Central memory CD8-positive, alpha-beta T cell (primary cell): ENCODE results near the gene ST7L.

ENCODE experiments used
- ATAC-seq: fragments of 150-1000 bp; cut with Tn5 transposase; replicated peaks from 2 replicates; pipeline ENCODE4 v1.10.0; 2022; ENCODE audit warnings: mild to moderate bottlenecking, moderate FRiP score, moderate number of reproducible peaks; ENCODE audit not compliant: poor library complexity, severe bottlenecking; ENCODE audit errors: extremely low read depth
- DNase-seq, 2 donors: peaks; one replicate each; pipeline ENCODE4 v3.0.0; 2021; ENCODE audit warnings: low spot score in 2 of 2
- H3K27ac Mint-ChIP-seq: one replicate; pipeline ENCODE4 v1.8.0; 2022; ENCODE audit warnings: low read depth, mild to moderate bottlenecking, moderate library complexity, mixed read lengths
- H3K27me3 Mint-ChIP-seq: one replicate; pipeline ENCODE4 v1.8.0; 2022; ENCODE audit warnings: mixed read lengths
- H3K36me3 Mint-ChIP-seq: one replicate; pipeline ENCODE4 v1.8.0; 2022; ENCODE audit warnings: mild to moderate bottlenecking, moderate library complexity, mixed read lengths; ENCODE audit not compliant: insufficient read depth
- H3K4me1 Mint-ChIP-seq: one replicate; pipeline ENCODE4 v1.8.0; 2022; ENCODE audit warnings: mixed read lengths
- H3K4me3 Mint-ChIP-seq: one replicate; pipeline ENCODE4 v1.8.0; 2022; ENCODE audit warnings: mild to moderate bottlenecking, moderate library complexity, mixed read lengths
- H3K9me3 Mint-ChIP-seq: one replicate; pipeline ENCODE4 v1.8.0; 2022; ENCODE audit warnings: mixed read lengths

ST7L gene

DNA sequence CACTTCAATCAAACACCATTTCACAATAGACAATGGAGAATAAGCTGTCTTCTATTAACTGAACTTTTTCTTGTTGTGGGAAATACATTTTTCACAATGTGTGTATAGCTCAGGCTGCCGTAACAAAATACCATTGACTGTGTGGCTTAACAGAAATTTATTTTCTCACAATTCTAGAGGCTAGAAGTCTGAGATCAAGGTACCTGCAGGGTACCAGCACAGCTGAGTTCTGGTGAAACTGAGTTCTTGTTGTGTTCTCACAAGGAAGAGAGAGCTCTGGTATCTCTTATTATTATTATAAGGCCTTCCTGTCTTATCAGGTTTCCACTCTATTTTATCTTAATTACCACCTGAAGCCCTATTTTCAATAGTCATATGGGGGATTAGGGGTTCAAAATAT, 15.4 kb downstream of the ST7L start:
- no peak for ATAC-seq
- Mint-ChIP-seq H3K36me3 (peaks cover 24% of the 10 kb centered on the region), H3K9me3 (no peaks in the 10 kb centered on the region), H3K4me1 (no peaks in the 10 kb centered on the region), H3K27ac (no peak overlapping the region), H3K4me3 (no peak overlapping the region), H3K27me3 (no peaks in the 10 kb centered on the region)
- no peak for DNase-seq

- H3K4me3 Mint-ChIP-seq, result no peak overlapping the region
- H3K9me3 Mint-ChIP-seq, result no peaks in the 10 kb centered on the region
- H3K4me1 Mint-ChIP-seq, result no peaks in the 10 kb centered on the region
- ATAC-seq, result no peak
- no peaks in the 10 kb centered on the region for H3K27me3 Mint-ChIP-seq
- peaks cover 24% of the 10 kb centered on the region for H3K36me3 Mint-ChIP-seq
- no peak for DNase-seq
- no peak overlapping the region for H3K27ac Mint-ChIP-seq
Observed at GRCh38 chr1:112603012-112603411, 15.9 kb downstream of the ST7L start.

- Mint-ChIP-seq H3K36me3 (peaks cover 13% of the 10 kb centered on the region), H3K27me3 (no peaks in the 10 kb centered on the region), H3K4me3 (no peak overlapping the region), H3K27ac (no peak overlapping the region), H3K4me1 (no peaks in the 10 kb centered on the region), H3K9me3 (no peaks in the 10 kb centered on the region)
- no peak for ATAC-seq
- DNase-seq, result no peak
Observed at GRCh38 chr1:112599477-112599876, 19.5 kb downstream of the ST7L start.

DNA sequence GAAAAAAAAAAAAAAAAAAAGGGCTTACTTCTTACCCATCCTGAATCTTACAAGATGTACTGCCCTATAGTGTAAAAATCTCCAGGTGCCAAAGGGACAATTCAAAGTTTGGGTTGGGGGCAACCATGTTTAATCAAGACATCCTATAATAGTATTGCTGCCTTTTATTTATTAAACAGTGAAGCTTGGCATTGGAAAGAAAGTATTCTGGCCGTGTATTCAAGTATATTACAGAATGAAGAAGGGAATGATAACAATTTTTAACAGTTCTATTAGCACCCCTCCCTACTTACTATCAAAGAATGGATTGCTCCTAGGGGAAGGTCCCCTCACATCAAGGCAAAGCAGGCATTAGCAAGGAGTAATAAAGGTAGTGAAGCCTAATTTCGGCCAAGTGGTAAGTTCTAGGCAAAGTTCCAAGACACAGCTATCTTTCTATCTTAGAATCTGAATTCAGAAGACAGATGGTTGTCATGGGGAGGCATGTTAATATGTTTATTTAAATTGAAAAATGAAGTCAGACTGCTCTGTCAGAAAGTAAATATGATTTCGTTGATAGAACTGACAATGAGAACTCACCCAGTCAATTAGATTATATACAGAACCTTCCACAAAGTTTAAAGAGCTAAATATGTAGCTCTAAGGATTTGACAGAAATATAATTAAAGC, 24.6 kb downstream of the ST7L start:
- H3K27me3 Mint-ChIP-seq, result no peaks in the 10 kb centered on the region
- DNase-seq (no peak), ATAC-seq (no peak)
- peak overlapping the region; percentile 8 for H3K27ac Mint-ChIP-seq
- H3K4me1 Mint-ChIP-seq, result no peaks in the 10 kb centered on the region
- no peak overlapping the region for H3K4me3 Mint-ChIP-seq
- no peaks in the 10 kb centered on the region for H3K9me3 Mint-ChIP-seq
- peaks cover 7% of the 10 kb centered on the region for H3K36me3 Mint-ChIP-seq

- ATAC-seq (no peak), DNase-seq (no peak)
- no peak overlapping the region for H3K4me3 Mint-ChIP-seq
- H3K27me3 Mint-ChIP-seq, result no peaks in the 10 kb centered on the region
- peaks cover 5% of the 10 kb centered on the region for H3K36me3 Mint-ChIP-seq
- no peak overlapping the region for H3K27ac Mint-ChIP-seq
- no peaks in the 10 kb centered on the region for H3K9me3 Mint-ChIP-seq
- no peaks in the 10 kb centered on the region for H3K4me1 Mint-ChIP-seq
Observed at GRCh38 chr1:112589766-112590165, 29.2 kb downstream of the ST7L start.

DNA sequence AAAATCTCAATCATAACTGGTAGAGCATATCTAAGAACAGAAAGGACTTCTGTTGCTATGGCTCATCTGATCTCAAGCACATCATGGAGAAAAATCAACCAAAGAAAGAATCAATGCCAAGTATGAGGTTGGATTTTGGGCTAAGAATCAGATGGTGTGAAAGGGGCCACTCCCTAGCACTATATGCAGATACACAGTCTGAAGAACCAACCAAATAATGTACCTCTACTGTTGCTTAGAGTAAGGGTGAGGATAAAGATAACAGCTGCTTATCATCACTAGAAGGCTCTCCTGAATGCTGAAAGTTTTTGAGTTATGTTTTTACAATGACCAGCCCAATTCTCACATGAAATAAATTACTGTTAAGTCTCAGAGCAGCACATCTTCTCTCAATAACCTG, 35.6 kb downstream of the ST7L start:
- DNase-seq (no peak), ATAC-seq (no peak)
- H3K4me3 Mint-ChIP-seq, result no peak overlapping the region
- no peaks in the 10 kb centered on the region for H3K9me3 Mint-ChIP-seq
- H3K36me3 Mint-ChIP-seq, result peaks cover 5% of the 10 kb centered on the region
- no peaks in the 10 kb centered on the region for H3K4me1 Mint-ChIP-seq
- no peak overlapping the region for H3K27ac Mint-ChIP-seq
- no peaks in the 10 kb centered on the region for H3K27me3 Mint-ChIP-seq

DNA sequence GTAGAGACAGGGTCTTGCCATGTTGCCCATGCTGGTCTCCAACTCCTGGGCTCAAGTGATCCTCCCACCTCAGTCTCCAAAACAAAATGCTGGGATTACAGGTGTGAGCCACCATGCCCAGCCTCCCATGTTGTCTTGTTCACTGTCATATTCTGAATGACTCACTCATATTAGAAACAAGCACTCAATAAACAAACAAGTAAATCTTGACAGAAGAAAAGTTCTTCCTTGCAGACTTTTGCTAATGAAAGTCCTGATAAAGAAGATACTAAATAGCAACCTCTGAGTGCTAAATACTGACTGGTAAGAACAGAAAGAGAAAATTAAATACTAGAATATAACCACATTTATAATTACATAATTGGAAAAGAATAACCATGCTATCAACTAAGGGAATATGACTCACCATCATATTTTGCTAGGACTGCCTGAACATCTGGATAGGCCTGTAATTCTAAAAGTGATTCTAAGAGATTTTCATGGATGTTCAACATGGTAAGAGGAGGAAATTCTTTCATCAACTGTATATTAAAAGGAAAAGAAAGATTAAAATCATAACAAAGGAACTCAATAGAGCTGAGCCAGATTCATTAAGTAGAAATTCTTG, 37.3 kb downstream of the ST7L start:
- no peak overlapping the region for H3K4me3 Mint-ChIP-seq
- no peaks in the 10 kb centered on the region for H3K9me3 Mint-ChIP-seq
- no peaks in the 10 kb centered on the region for H3K27me3 Mint-ChIP-seq
- H3K36me3 Mint-ChIP-seq, result peaks cover 14% of the 10 kb centered on the region
- ATAC-seq (no peak), DNase-seq (no peak)
- H3K4me1 Mint-ChIP-seq, result no peaks in the 10 kb centered on the region
- H3K27ac Mint-ChIP-seq, result no peak overlapping the region

- Mint-ChIP-seq H3K27me3 (no peaks in the 10 kb centered on the region), H3K9me3 (no peaks in the 10 kb centered on the region), H3K4me1 (no peaks in the 10 kb centered on the region), H3K36me3 (peaks cover 18% of the 10 kb centered on the region), H3K4me3 (no peak overlapping the region), H3K27ac (no peak overlapping the region)
- DNase-seq (no peak), ATAC-seq (no peak)
Observed at GRCh38 chr1:112579801-112580510, 39.0 kb downstream of the ST7L start.

DNA sequence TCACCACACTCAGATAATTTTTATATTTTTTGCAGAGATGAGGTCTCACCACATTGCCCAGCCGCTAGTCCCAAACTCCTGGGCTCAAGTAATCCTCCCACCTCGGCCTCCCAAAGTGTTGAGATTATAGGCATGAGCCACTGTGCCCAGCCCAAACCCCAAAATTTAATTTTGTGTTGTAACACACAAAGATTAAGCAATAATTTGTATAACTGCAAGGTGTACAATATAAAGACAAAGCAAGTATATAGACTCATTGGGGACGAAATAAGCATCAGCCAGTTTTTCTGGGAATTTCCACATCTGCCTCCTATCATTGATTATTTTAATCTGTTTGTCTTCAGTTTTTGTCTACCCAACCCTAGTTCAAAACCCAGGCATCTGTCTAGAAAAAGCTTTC, 42.7 kb downstream of the ST7L start:
- H3K36me3 Mint-ChIP-seq, result peaks cover 25% of the 10 kb centered on the region
- no peaks in the 10 kb centered on the region for H3K9me3 Mint-ChIP-seq
- DNase-seq (no peak), ATAC-seq (no peak)
- no peak overlapping the region for H3K4me3 Mint-ChIP-seq
- H3K27me3 Mint-ChIP-seq, result no peaks in the 10 kb centered on the region
- H3K27ac Mint-ChIP-seq, result no peak overlapping the region
- no peaks in the 10 kb centered on the region for H3K4me1 Mint-ChIP-seq

- Mint-ChIP-seq H3K4me3 (no peak overlapping the region), H3K27ac (no peak overlapping the region), H3K4me1 (no peaks in the 10 kb centered on the region), H3K27me3 (no peaks in the 10 kb centered on the region), H3K36me3 (peaks cover 25% of the 10 kb centered on the region), H3K9me3 (no peaks in the 10 kb centered on the region)
- DNase-seq (no peak), ATAC-seq (no peak)
Observed at GRCh38 chr1:112575154-112575804, 43.7 kb downstream of the ST7L start.

- Mint-ChIP-seq H3K36me3 (peaks cover 5% of the 10 kb centered on the region), H3K4me1 (no peaks in the 10 kb centered on the region), H3K4me3 (no peak overlapping the region), H3K9me3 (no peaks in the 10 kb centered on the region), H3K27me3 (no peaks in the 10 kb centered on the region), H3K27ac (no peak overlapping the region)
- DNase-seq, result no peak
- no peak for ATAC-seq
Observed at GRCh38 chr1:112565800-112566199, 53.1 kb downstream of the ST7L start.

- DNase-seq (no peak), ATAC-seq (no peak)
- Mint-ChIP-seq H3K4me3 (no peak overlapping the region), H3K9me3 (no peaks in the 10 kb centered on the region), H3K36me3 (peaks cover 8% of the 10 kb centered on the region), H3K4me1 (no peaks in the 10 kb centered on the region), H3K27me3 (no peaks in the 10 kb centered on the region), H3K27ac (no peak overlapping the region)
Observed at GRCh38 chr1:112564081-112564480, 54.9 kb downstream of the ST7L start.

- Mint-ChIP-seq H3K27ac (no peak overlapping the region), H3K36me3 (peaks cover 6% of the 10 kb centered on the region), H3K9me3 (no peaks in the 10 kb centered on the region), H3K4me3 (no peak overlapping the region), H3K4me1 (no peaks in the 10 kb centered on the region), H3K27me3 (no peaks in the 10 kb centered on the region)
- DNase-seq (no peak), ATAC-seq (no peak)
Observed at GRCh38 chr1:112563341-112563740, 55.6 kb downstream of the ST7L start.
